H1 (cell line): Measurements from ENCODE around the gene NMRK1. TPM values are rescaled to one million over a fixed set of nuclear protein-coding genes. Genes with fewer than 3 reads are reported as not detected.

Experiments
- polyA plus RNA-seq, 7 experiments: library from polyadenylated mRNA; depleted of rRNA in 3 of 7; stranded (reverse) in 5 of 7; unstranded in 2 of 7; fragments of >200 nt in 5 of 7; fragments of 200-250 nt in 2 of 7; gene quantifications; 1 replicate in 5 of 7; 2 replicates in 1 of 7; 4 replicates in 1 of 7; pipeline versions ENCODE4 v1.2.1 to v1.2.3, GENCODE V29; 2011 to 2013; ENCODE audit warnings: missing spikeins in 2 of 7, mixed read lengths in 2 of 7
- small RNA-seq: library from polyadenylated mRNA; stranded (forward); fragments of <200 nt; extraction: miRNeasy Mini kit (QIAGEN cat#:217004); gene quantifications from one replicate; pipeline ENCODE3, GENCODE V24; 2013; ENCODE audit not compliant: insufficient read depth
- total RNA-seq: library from RNA; stranded (reverse); fragmentation: NEBNext Ultra II Directional; extraction: Animal tissue kit (Norgen Biotek cat#: 25700); gene quantifications from 2 replicates; pipeline ENCODE4 v1.2.1, GENCODE V29; 2021

The NMRK1 gene
- total and polyA plus RNA-seq, 2 of the 8 experiments (the other 6 are each of a cell fraction or from before 2014, with no cell fraction given), result 5.8 to 8.1 TPM

Small RNA genes within 50 kb of the gene (small RNA-seq; reads per million reads assigned to genes)
- not detected for gene RF02271

Other genes with a start within 250 kb of the NMRK1 start
- gene TRPM6, start 200.2 kb downstream of the NMRK1 start, total RNA-seq, result 0.99 and 1.5 TPM in 2 replicates
- 0.45 and 0.57 TPM in 2 replicates for gene TRPM6, start 200.2 kb downstream of the NMRK1 start, polyA plus RNA-seq (2011; rRNA removed)
- gene C9orf40, start 135.2 kb downstream of the NMRK1 start, total RNA-seq, result 10.8 and 11.2 TPM in 2 replicates
- 3.6 and 5.0 TPM in 2 replicates for gene C9orf40, start 135.2 kb downstream of the NMRK1 start, polyA plus RNA-seq (2011; rRNA removed)
- gene CARNMT1, start 59.9 kb downstream of the NMRK1 start, total RNA-seq, result 38.1 and 44.1 TPM in 2 replicates
- 5.1 and 9.1 TPM in 2 replicates for gene CARNMT1, start 59.9 kb downstream of the NMRK1 start, polyA plus RNA-seq (2011; rRNA removed)
- 18.6 and 18.9 TPM in 2 replicates for gene OSTF1, start 359 bp upstream of the NMRK1 start, total RNA-seq
- 3.0 and 5.0 TPM in 2 replicates for gene OSTF1, start 359 bp upstream of the NMRK1 start, polyA plus RNA-seq (2011; rRNA removed)